LNCAP (cell line): ENCODE measurements around the gene RP2.

ENCODE experiments used
- CTCF ChIP-seq: fragments of 450-650 bp; IDR thresholded peaks from 2 replicates; pipeline ENCODE4 v1.5.1; 2017; ENCODE audit warnings: mild to moderate bottlenecking

The RP2 gene

DNA sequence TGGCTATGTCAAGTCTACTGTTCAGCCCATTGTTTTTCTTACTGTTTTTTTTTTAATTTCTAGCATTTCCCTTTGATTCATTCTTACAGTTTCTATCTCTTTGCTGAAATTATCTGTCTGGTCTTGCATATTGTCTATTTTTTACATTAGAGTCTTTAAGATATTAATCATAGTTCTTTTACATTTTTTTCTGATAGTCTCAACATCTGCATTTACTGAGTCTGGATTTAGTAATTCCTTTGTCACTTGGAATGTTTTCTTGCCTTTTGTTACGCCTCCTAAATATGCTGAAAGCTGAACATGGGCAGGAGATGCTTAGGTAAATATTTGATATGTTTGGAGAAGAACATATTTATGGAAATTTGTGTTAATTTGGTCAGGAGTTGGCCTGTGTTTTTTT lies 85.8 kb downstream of the RP2 start:
- no peak for TF ChIP-seq CTCF

- TF ChIP-seq CTCF = no peak
Observed at GRCh38 chrX:46927718-46928117, 90.9 kb downstream of the RP2 start.

DNA sequence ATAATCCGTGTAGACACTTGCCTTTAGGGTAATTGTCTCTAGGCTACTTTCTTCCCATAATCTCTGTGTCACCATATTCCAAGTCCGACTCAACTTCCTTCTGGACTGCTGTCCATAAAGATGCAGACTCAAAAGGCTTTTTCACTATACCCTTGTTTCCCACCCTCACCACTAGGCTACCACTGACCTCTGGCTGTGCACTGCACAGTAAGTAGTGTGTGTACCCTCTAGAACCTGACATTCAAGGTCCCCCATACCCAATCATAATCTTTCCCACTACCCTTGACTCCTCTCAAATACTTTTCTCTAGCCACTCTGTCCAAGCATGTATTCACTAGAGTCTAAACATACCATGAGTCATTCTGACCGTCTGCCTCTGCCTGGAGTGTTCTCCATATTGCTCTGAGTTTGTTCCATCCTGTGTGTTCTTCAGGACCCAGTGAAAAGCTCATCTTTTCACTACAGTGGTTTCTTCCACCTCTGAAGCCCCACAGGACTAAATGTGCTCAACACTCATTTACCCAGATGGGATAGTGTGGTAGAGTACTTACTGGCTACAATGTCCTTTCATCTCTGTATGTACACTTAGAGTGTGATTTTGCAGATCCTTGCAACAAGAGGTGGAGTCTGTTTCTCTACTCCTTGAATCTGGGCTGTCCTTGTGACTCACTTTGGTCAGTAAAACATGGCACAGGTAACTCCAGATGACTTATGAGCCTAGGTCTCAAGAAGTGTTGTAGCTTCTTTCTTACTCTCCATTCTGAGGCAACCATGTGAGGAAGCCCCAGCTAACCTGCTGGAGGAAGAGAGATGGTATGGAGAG lies 92.8 kb downstream of the RP2 start:
- no peak for TF ChIP-seq CTCF
